SU-DHL-6 (cell line): ENCODE results near the gene E2F1.

Experiments used
- H2AFZ ChIP-seq: fragments of 200-600 bp; sonication (generic); 2 replicates; pipeline ENCODE4 v1.6.1; 2014; ENCODE audit warnings: low read depth, mild to moderate bottlenecking, moderate library complexity, mixed read lengths, antibody characterized with exemption, low read length; ENCODE audit not compliant: severe bottlenecking
- H3F3A ChIP-seq: fragments of 200-600 bp; shearing (Covaris generic); 2 replicates; pipeline ENCODE4 v1.6.0; 2016; ENCODE audit warnings: antibody characterized with exemption, mild to moderate bottlenecking; ENCODE audit not compliant: insufficient read depth
- H3K27ac ChIP-seq: fragments of 200-600 bp; sonication (generic); 2 replicates; pipeline ENCODE4 v1.5.1; 2016; ENCODE audit warnings: low read depth, mild to moderate bottlenecking, low read length, moderate library complexity, mixed read lengths
- H3K27me3 ChIP-seq: fragments of 200-600 bp; sonication (generic), shearing (Covaris generic); 2 replicates; pipeline ENCODE4 v1.6.0; 2014; ENCODE audit warnings: mild to moderate bottlenecking, low read length
- H3K36me3 ChIP-seq: fragments of 200-600 bp; sonication (generic); 2 replicates; pipeline ENCODE4 v1.6.1; 2014; ENCODE audit warnings: mild to moderate bottlenecking, low read length, mixed read lengths
- H3K4me2 ChIP-seq: fragments of 300-600, 200-600 bp; shearing (Covaris generic), sonication (generic); 2 replicates; pipeline ENCODE4 v1.6.0; 2014; ENCODE audit warnings: low read length, low read depth, mild to moderate bottlenecking; ENCODE audit not compliant: poor library complexity, severe bottlenecking
- H3K4me3 ChIP-seq: fragments of 200-600 bp; sonication (generic); 2 replicates; pipeline ENCODE4 v1.5.1; 2014; ENCODE audit warnings: antibody characterized with exemption, low read length, mild to moderate bottlenecking, mixed read lengths; ENCODE audit not compliant: insufficient read depth, poor library complexity, severe bottlenecking
- H3K79me2 ChIP-seq: fragments of 200-600 bp; sonication (generic); 2 replicates; pipeline ENCODE4 v1.6.1; 2014; ENCODE audit warnings: mild to moderate bottlenecking, low read length, moderate library complexity; ENCODE audit not compliant: insufficient read depth
- H3K9ac ChIP-seq: fragments of 200-600 bp; sonication (generic); 2 replicates; pipeline ENCODE4 v1.7.0; 2014; ENCODE audit warnings: mild to moderate bottlenecking, low read length
- H3K9me2 ChIP-seq: fragments of 200-600 bp; sonication (generic); replicated peaks from 2 replicates; pipeline ENCODE4 v1.6.1; 2014; ENCODE audit warnings: low read length; ENCODE audit not compliant: insufficient read depth
- H3K9me3 ChIP-seq: fragments of 200-600 bp; sonication (generic); 2 replicates; pipeline ENCODE4 v1.6.1; 2014; ENCODE audit warnings: low read length, mixed read lengths; ENCODE audit not compliant: insufficient read depth
- H4K20me1 ChIP-seq: fragments of 200-600 bp; sonication (generic); 2 replicates; pipeline ENCODE4 v1.6.1; 2014; ENCODE audit warnings: low read depth, mild to moderate bottlenecking, antibody characterized with exemption, low read length, moderate library complexity, mixed read lengths
- EZH2phosphoT487 ChIP-seq: fragments of 200-600 bp; sonication (generic), shearing (Covaris generic); conservative IDR thresholded peaks from 2 replicates; pipeline ENCODE4 v1.6.1; 2018; ENCODE audit warnings: mild to moderate bottlenecking, antibody characterized with exemption, low read length, moderate library complexity, mixed read lengths
- TF ChIP-seq, protein P1 (sequence below): fragments of 200-600 bp; sonication (generic); IDR thresholded peaks from one replicate; pipeline ENCODE4 v1.5.1; 2017; ENCODE audit warnings: antibody characterized with exemption, mild to moderate bottlenecking, low read length, moderate library complexity; ENCODE audit not compliant: insufficient read depth, poor library complexity, severe bottlenecking

The E2F1 gene

GRCh38 chr20:33673410-33674293 is 12.5 kb downstream of the E2F1 start:
- no peak for TF ChIP-seq EZH2phosphoT487
- TF ChIP-seq, protein P1, sequence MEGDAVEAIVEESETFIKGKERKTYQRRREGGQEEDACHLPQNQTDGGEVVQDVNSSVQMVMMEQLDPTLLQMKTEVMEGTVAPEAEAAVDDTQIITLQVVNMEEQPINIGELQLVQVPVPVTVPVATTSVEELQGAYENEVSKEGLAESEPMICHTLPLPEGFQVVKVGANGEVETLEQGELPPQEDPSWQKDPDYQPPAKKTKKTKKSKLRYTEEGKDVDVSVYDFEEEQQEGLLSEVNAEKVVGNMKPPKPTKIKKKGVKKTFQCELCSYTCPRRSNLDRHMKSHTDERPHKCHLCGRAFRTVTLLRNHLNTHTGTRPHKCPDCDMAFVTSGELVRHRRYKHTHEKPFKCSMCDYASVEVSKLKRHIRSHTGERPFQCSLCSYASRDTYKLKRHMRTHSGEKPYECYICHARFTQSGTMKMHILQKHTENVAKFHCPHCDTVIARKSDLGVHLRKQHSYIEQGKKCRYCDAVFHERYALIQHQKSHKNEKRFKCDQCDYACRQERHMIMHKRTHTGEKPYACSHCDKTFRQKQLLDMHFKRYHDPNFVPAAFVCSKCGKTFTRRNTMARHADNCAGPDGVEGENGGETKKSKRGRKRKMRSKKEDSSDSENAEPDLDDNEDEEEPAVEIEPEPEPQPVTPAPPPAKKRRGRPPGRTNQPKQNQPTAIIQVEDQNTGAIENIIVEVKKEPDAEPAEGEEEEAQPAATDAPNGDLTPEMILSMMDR, result no peak
- H3K79me2 ChIP-seq, result peaks cover 31% of the 10 kb centered on the region
- H3K9me3 ChIP-seq, result no peaks in the 10 kb centered on the region
- H4K20me1 ChIP-seq, result no peaks in the 10 kb centered on the region
- H3K4me3 ChIP-seq, result peak overlapping the region; percentile 93
- no peaks in the 10 kb centered on the region for H3K9me2 ChIP-seq
- no peak overlapping the region for H2AFZ ChIP-seq
- no peaks in the 10 kb centered on the region for H3K27me3 ChIP-seq
- H3K36me3 ChIP-seq, result 0 out of 2 replicates have a peak, but pooled peaks cover 10% of the 10 kb centered on the region
- peak overlapping the region; percentile 86 for H3K9ac ChIP-seq
- H3F3A ChIP-seq, result peaks cover 37% of the 10 kb centered on the region
- peak overlapping the region; percentile 78 for H3K27ac ChIP-seq
- H3K4me2 ChIP-seq, result peak overlapping the region; percentile 99

DNA sequence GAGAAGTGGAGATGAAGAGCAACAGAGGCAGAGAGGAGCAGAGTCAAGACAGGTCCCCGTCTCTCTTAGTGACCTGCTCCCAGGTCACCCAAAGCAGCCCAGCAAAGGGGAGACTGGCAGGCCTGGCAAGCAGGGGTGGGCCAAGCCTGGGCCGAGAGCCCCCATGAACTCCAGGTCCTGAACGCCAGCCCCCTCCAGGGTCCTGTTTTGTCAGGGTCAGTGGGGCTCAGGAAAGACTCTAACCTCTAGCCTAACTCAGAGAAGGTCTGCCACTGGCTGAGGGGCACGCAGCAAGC is 13.1 kb downstream of the E2F1 start:
- TF ChIP-seq, protein P1, result no peak
- TF ChIP-seq EZH2phosphoT487, result no peak
- peak overlapping the region; percentile 86 for H3K9ac ChIP-seq
- no peaks in the 10 kb centered on the region for H3K9me3 ChIP-seq

GRCh38 chr20:33672426-33673113 is 13.6 kb downstream of the E2F1 start:
- H4K20me1 ChIP-seq, result no peaks in the 10 kb centered on the region
- H3K4me3 ChIP-seq, result peak overlapping the region; percentile 93
- H3K9me2 ChIP-seq, result no peaks in the 10 kb centered on the region
- peaks cover 44% of the 10 kb centered on the region for H3F3A ChIP-seq
- H3K36me3 ChIP-seq, result 0 out of 2 replicates have a peak, but pooled peaks cover 5% of the 10 kb centered on the region
- H3K27me3 ChIP-seq, result no peaks in the 10 kb centered on the region
- peak overlapping the region; percentile 99 for H3K4me2 ChIP-seq
- H3K27ac ChIP-seq, result peak overlapping the region; percentile 78
- no peak overlapping the region for H2AFZ ChIP-seq
- H3K9ac ChIP-seq, result peak overlapping the region; percentile 86
- H3K9me3 ChIP-seq, result no peaks in the 10 kb centered on the region
- TF ChIP-seq EZH2phosphoT487, result no peak
- TF ChIP-seq, protein P1, result no peak
- peaks cover 38% of the 10 kb centered on the region for H3K79me2 ChIP-seq

More for the DNA sequence above, 13.1 kb downstream of the E2F1 start:
- H3K36me3 ChIP-seq, result 0 out of 2 replicates have a peak, but pooled peaks cover 9% of the 10 kb centered on the region
- no peaks in the 10 kb centered on the region for H3K9me2 ChIP-seq
- no peak overlapping the region for H2AFZ ChIP-seq
- no peaks in the 10 kb centered on the region for H3K27me3 ChIP-seq
- peaks cover 37% of the 10 kb centered on the region for H3K79me2 ChIP-seq
- H3K4me3 ChIP-seq, result peak overlapping the region; percentile 93
- peak overlapping the region; percentile 99 for H3K4me2 ChIP-seq
- no peaks in the 10 kb centered on the region for H4K20me1 ChIP-seq
- peaks cover 43% of the 10 kb centered on the region for H3F3A ChIP-seq
- peak overlapping the region; percentile 78 for H3K27ac ChIP-seq
